ENCODE measurements around the gene SCMH1.

SCMH1 gene

GRCh38 chr1:41235893-41236292 lies 6.2 kb downstream of the SCMH1 start:
- TF ChIP-seq CEBPB (IDR thresholded peaks at IDR 0.05) (no peak), TCF12 (IDR thresholded peaks at IDR 0.05; ENCODE audit: low read depth) (no peak)

- TF ChIP-seq RAD21 (IDR thresholded peaks at IDR 0.05; ENCODE audit: low read depth) (no peak), EGR1 (IDR thresholded peaks at IDR 0.05) (no peak), TAF1 (IDR thresholded peaks at IDR 0.05; ENCODE audit: low read depth) (no peak), TEAD4 (IDR thresholded peaks at IDR 0.05) (no peak), CREB1 (IDR thresholded peaks at IDR 0.05; ENCODE audit: low read depth) (no peak), EP300 (IDR thresholded peaks at IDR 0.05; ENCODE audit: borderline replicate concordance) (no peak), TCF12 (IDR thresholded peaks at IDR 0.05; ENCODE audit: low read depth) (no peak), FOXM1 (IDR thresholded peaks at IDR 0.05; ENCODE audit: borderline replicate concordance, low read depth) (no peak), CEBPB (IDR thresholded peaks at IDR 0.05) (no peak), YY1 (IDR thresholded peaks at IDR 0.05; ENCODE audit: low read depth) (no peak), NFIC (IDR thresholded peaks at IDR 0.05) (no peak), ZBTB7A (IDR thresholded peaks at IDR 0.05; ENCODE audit: low read depth) (no peak)
- TF ChIP-seq, protein P1, sequence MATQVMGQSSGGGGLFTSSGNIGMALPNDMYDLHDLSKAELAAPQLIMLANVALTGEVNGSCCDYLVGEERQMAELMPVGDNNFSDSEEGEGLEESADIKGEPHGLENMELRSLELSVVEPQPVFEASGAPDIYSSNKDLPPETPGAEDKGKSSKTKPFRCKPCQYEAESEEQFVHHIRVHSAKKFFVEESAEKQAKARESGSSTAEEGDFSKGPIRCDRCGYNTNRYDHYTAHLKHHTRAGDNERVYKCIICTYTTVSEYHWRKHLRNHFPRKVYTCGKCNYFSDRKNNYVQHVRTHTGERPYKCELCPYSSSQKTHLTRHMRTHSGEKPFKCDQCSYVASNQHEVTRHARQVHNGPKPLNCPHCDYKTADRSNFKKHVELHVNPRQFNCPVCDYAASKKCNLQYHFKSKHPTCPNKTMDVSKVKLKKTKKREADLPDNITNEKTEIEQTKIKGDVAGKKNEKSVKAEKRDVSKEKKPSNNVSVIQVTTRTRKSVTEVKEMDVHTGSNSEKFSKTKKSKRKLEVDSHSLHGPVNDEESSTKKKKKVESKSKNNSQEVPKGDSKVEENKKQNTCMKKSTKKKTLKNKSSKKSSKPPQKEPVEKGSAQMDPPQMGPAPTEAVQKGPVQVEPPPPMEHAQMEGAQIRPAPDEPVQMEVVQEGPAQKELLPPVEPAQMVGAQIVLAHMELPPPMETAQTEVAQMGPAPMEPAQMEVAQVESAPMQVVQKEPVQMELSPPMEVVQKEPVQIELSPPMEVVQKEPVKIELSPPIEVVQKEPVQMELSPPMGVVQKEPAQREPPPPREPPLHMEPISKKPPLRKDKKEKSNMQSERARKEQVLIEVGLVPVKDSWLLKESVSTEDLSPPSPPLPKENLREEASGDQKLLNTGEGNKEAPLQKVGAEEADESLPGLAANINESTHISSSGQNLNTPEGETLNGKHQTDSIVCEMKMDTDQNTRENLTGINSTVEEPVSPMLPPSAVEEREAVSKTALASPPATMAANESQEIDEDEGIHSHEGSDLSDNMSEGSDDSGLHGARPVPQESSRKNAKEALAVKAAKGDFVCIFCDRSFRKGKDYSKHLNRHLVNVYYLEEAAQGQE (IDR thresholded peaks at IDR 0.05; ENCODE audit: low read depth): no peak
- TF ChIP-seq, protein P2, sequence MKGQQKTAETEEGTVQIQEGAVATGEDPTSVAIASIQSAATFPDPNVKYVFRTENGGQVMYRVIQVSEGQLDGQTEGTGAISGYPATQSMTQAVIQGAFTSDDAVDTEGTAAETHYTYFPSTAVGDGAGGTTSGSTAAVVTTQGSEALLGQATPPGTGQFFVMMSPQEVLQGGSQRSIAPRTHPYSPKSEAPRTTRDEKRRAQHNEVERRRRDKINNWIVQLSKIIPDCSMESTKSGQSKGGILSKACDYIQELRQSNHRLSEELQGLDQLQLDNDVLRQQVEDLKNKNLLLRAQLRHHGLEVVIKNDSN (IDR thresholded peaks at IDR 0.05): no peak
- TF ChIP-seq, protein P3, sequence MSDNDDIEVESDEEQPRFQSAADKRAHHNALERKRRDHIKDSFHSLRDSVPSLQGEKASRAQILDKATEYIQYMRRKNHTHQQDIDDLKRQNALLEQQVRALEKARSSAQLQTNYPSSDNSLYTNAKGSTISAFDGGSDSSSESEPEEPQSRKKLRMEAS (IDR thresholded peaks at IDR 0.05): no peak
Measured at GRCh38 chr1:41233708-41234107, 8.4 kb downstream of the SCMH1 start.

GRCh38 chr1:41232305-41232704 lies 9.8 kb downstream of the SCMH1 start:
- no peak for TF ChIP-seq ZBTB7A (IDR thresholded peaks at IDR 0.05; ENCODE audit: low read depth)
- no peak for TF ChIP-seq TEAD4 (IDR thresholded peaks at IDR 0.05)

- TF ChIP-seq NFIC (IDR thresholded peaks at IDR 0.05) (no peak), TEAD4 (IDR thresholded peaks at IDR 0.05) (no peak), YY1 (IDR thresholded peaks at IDR 0.05; ENCODE audit: low read depth) (no peak), CREB1 (IDR thresholded peaks at IDR 0.05; ENCODE audit: low read depth) (no peak), CEBPB (IDR thresholded peaks at IDR 0.05) (no peak), FOXM1 (IDR thresholded peaks at IDR 0.05; ENCODE audit: borderline replicate concordance, low read depth) (no peak), EP300 (IDR thresholded peaks at IDR 0.05; ENCODE audit: borderline replicate concordance) (no peak), TAF1 (IDR thresholded peaks at IDR 0.05; ENCODE audit: low read depth) (no peak), EGR1 (IDR thresholded peaks at IDR 0.05) (no peak), ZBTB7A (IDR thresholded peaks at IDR 0.05; ENCODE audit: low read depth) (no peak)
- TF ChIP-seq, protein P3 (IDR thresholded peaks at IDR 0.05): no peak
- TF ChIP-seq, protein P1 (IDR thresholded peaks at IDR 0.05; ENCODE audit: low read depth): no peak
- TF ChIP-seq, protein P2 (IDR thresholded peaks at IDR 0.05): no peak
Measured at GRCh38 chr1:41230656-41231055, 11.4 kb downstream of the SCMH1 start.

DNA sequence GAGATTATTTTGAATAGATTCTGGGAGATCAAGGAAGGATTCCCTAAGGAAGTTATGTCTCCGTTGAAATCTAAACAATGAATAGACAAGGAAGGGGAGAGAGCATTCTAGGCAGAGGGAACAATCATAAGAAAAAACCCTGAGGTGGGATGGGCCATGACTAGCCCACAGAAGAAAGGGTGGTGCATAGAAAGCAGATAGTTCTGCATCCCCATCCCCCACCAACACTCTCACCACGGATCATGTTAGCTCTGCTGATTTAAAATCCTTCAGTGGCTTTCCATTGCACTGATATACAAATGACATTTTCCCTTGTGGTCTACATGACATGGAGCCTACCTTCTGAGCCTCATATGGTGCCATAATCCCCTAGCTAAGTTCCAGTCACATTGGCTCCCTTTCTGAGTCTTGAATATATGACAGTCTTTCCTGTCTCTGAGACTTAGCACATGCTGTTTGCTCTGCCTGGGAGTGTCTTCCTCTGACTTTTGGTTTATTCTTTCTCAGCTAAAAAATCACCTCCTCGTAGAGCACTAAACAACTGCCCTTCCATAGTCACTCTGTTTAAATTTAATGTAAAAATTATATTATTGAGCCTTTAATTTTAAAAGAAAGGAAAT lies 15.2 kb downstream of the SCMH1 start:
- TF ChIP-seq RAD21 (IDR thresholded peaks at IDR 0.05; ENCODE audit: low read depth) (no peak), EP300 (IDR thresholded peaks at IDR 0.05; ENCODE audit: borderline replicate concordance) (no peak), TEAD4 (IDR thresholded peaks at IDR 0.05) (no peak), FOXM1 (IDR thresholded peaks at IDR 0.05; ENCODE audit: borderline replicate concordance, low read depth) (no peak), YY1 (IDR thresholded peaks at IDR 0.05; ENCODE audit: low read depth) (no peak), CREB1 (IDR thresholded peaks at IDR 0.05; ENCODE audit: low read depth) (no peak), ZBTB7A (IDR thresholded peaks at IDR 0.05; ENCODE audit: low read depth) (no peak), NFIC (IDR thresholded peaks at IDR 0.05) (no peak)
- TF ChIP-seq, protein P1 (IDR thresholded peaks at IDR 0.05; ENCODE audit: low read depth): no peak
